22Rv1 (cell line): Measurements from ENCODE around the gene IL18R1.

Experiments
- H3K27ac ChIP-seq: fragments of 450-650 bp; 2 replicates; pipeline ENCODE4 v1.5.1; 2017
- CTCF ChIP-seq: fragments of 450-650 bp; IDR thresholded peaks from 2 replicates; pipeline ENCODE4 v1.5.1; 2017; ENCODE audit warnings: mild to moderate bottlenecking
- ZFX ChIP-seq: fragments of 450-650 bp; IDR thresholded peaks from 2 replicates; pipeline ENCODE4 v1.6.1; 2017; ENCODE audit warnings: antibody characterized with exemption, borderline replicate concordance

Gene IL18R1

GRCh38 chr2:102434655-102435381 is 79.2 kb downstream of the IL18R1 start:
- no peak overlapping the region for H3K27ac ChIP-seq
- TF ChIP-seq ZFX (no peak), CTCF (no peak)

DNA sequence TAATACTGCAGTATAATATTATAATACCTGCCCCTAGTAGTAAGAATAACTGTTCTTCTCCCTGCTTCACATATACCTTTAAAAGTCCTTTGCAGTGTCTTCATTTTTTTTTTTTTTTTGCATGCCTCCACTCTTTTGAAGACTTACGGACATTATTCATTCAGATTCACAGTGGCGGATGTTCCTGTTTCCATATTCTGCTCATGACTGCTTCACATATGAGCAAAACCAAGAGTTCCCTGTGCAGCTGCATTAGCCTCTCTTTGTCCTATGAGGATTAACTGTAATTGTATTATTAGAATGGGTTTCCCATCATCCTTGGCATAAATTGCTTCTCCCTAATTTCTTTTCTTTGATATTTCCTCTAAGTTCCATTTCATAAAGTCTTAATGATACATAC is 80.1 kb downstream of the IL18R1 start:
- no peak overlapping the region for H3K27ac ChIP-seq
- TF ChIP-seq CTCF (no peak), ZFX (no peak)

DNA sequence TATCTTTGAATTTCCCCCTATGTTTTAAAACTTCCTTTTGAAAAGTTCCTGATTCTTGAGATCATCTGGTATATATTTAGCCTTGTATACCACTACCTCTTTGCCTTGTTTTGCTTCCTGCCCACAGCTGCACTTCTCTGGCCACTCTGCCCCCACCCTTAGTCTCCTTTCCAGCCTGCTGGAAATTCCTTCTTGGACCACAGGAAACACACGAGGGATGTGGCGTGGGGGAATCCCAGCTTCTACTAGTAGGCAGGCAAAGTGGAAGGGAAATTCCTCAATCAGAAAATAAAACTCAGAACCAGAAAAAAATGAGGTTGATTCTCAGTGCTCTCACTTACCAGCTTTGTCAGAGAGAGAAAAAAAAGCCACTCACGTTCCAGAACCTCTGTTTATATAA is 80.7 kb downstream of the IL18R1 start:
- TF ChIP-seq ZFX = no peak
- no peak for TF ChIP-seq CTCF

GRCh38 chr2:102437122-102437521 is 81.5 kb downstream of the IL18R1 start:
- TF ChIP-seq ZFX = no peak
- TF ChIP-seq CTCF = no peak
- H3K27ac ChIP-seq = no peak overlapping the region

More for the DNA sequence above, 80.7 kb downstream of the IL18R1 start:
- no peak overlapping the region for H3K27ac ChIP-seq

DNA sequence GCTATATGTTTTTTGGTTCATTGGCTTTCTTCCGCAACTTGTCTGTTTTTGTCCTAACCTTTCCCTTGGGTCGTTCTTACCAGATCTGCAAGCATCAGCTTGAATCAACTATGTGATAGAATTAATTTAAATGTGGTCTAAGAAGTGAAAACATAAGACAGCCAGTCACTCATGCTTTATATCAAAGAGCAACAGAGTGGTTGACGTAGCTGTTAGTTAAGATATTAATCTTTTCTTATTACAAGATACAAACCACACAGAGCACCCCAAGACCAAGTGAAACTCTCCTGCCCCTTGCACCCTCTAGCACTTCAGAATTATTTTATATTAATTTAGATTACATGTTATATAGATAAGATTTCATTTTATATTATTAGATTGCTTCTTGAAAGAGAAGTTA is 82.5 kb downstream of the IL18R1 start:
- no peak overlapping the region for H3K27ac ChIP-seq
- TF ChIP-seq CTCF = no peak
- no peak for TF ChIP-seq ZFX

DNA sequence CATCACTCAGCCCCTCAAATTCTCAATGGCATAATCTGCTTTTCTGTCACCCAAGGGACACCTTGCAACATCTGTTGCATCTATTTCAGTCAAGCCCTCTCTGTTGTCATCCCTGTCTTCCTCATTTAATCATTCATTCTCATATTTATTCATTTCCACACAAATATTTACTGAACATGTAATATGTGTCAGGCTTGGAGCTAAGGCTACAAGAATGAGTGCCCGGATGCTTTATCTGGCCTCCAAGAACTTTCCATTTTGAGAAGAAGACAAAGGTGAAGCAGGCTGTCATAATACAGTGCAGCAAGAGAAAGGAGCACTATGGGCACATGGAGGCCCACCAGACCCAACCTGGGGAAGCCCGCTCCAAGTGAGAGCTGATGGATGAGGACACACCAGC is 83.0 kb downstream of the IL18R1 start:
- TF ChIP-seq CTCF (no peak), ZFX (no peak)

GRCh38 chr2:102439065-102439695 is 83.6 kb downstream of the IL18R1 start:
- no peak overlapping the region for H3K27ac ChIP-seq
- no peak for TF ChIP-seq ZFX
- no peak for TF ChIP-seq CTCF

More for the DNA sequence above, 83.0 kb downstream of the IL18R1 start:
- no peak overlapping the region for H3K27ac ChIP-seq
